ENCODE data around the gene MCRIP2. TPM values are rescaled to one million over a fixed set of nuclear protein-coding genes. Genes with fewer than 3 reads are reported as not detected.

The MCRIP2 gene
- total RNA-seq, 6 experiments from 2014 or later, result 48.8 to 130 (median 76.7) TPM

DNA sequence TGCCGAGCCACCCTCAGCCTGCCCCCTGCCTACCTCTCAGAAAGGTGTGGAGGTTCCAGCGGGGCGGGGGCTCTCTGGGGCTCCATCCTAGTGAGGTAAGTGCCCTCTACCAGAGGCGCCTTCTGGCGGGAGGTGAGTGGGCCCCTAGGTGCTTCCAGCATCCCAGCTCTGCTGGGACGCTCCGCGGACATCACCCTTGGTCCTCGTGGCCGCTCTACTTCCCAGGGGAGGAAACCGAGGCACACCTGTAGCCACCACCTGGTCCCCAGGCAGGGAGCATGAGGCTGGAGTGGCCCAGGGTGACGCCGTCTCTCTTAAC, 1.4 kb downstream of the MCRIP2 start:
- Histone ChIP-seq H3K27me3 (no peaks in the 10 kb centered on the region), H3K4me3 (peak overlapping the region; percentile 74 to 93 (median 91)), H3K27ac (peak overlapping the region in 2 of 3 donors; percentile 80 to 92), H3K9me3 (no peaks in the 10 kb centered on the region), H3K4me1 (peaks cover 0 to 50% (median 14%) of the 10 kb centered on the region in 4 donors), H3K36me3 (no peaks in the 10 kb centered on the region)
- ATAC-seq, result no peak
- intact Hi-C loops (cut with DNase I), result no loop called here
- no peak for DNase-seq
- no CpG with 5 or more reads among the region's 13 CpGs for WGBS (ENCODE audit: insufficient coverage, low coverage, low lambda C conversion rate, missing lambda C conversion rate)
- TF ChIP-seq POLR2A (IDR thresholded peaks at IDR 0.05), result no peak

- Histone ChIP-seq H3K27ac (peak overlapping the region in 1 of 3 donors; percentile 22), H3K4me1 (peaks cover 0 to 50% (median 14%) of the 10 kb centered on the region in 4 donors)
- intact Hi-C loops (cut with DNase I), result no loop called here
Observed at GRCh38 chr16:644556-644955, 2.9 kb downstream of the MCRIP2 start.

DNA sequence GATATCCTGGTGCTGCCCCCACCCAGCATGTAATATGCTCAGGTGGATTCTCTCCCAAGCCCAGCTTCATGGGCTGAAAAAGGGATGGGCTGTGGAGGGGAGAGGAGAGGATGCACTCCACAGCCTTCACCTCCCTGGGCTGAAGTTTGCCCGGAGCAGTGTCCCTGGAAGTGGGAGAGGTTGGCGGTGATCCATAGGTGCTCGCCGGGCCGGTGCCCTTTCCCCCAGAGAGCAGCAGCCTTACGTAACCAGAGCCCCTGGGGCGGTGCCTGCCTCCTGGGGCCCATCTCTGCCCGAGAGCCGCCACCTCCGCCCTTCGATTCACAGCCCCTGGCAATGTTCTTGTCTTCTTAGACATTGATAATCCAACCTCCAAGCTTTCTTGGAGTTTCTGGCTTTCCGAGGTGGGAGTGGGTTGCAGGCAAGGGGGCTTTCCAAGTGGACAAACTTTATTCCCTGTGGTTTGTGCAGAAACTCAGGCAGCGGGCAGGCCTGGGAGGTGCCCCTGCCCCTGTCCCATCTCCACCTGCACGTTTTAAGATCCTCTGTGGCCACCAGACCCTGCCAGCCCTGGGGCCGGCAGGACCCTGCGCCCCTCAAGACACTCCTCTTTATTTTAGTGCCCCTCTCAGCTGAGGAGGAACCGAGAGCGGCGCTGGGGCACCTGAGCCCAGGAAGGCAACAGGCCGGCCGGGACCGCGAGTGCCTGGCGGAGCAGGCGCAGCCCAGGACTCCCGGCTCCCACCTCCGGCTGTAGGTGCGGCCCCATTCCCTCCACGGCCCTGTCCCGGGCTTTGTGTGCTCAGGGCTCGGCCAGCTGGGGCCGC, 4.4 kb downstream of the MCRIP2 start:
- Histone ChIP-seq H3K27ac (peak overlapping the region in 2 of 3 donors; percentile 86 to 94), H3K27me3 (no peaks in the 10 kb centered on the region), H3K36me3 (no peaks in the 10 kb centered on the region), H3K4me1 (peaks cover 0 to 50% (median 17%) of the 10 kb centered on the region in 4 donors), H3K9me3 (no peaks in the 10 kb centered on the region), H3K4me3 (peak overlapping the region; percentile 9 to 88 (median 72))
- ATAC-seq (peak; percentile 13 to 41 (median 36)), DNase-seq (peak; percentile 87 to 94 (median 88))
- intact Hi-C loops (cut with DNase I), result no loop called here
- WGBS (ENCODE audit: insufficient coverage, low coverage, low lambda C conversion rate, missing lambda C conversion rate), result 21% methylated on average over 10 of the region's 32 CpGs
- TF ChIP-seq CTCF (IDR thresholded peaks at IDR 0.05) (no peak), POLR2A (IDR thresholded peaks at IDR 0.05) (no peak)

More at GRCh38 chr16:644556-644955, 2.9 kb downstream of the MCRIP2 start:
- no peak for DNase-seq
- no peak for ATAC-seq
- H3K27me3 ChIP-seq, result no peaks in the 10 kb centered on the region
- H3K9me3 ChIP-seq, result no peaks in the 10 kb centered on the region
- no peaks in the 10 kb centered on the region for H3K36me3 ChIP-seq
- TF ChIP-seq POLR2A (IDR thresholded peaks at IDR 0.05) (no peak), CTCF (IDR thresholded peaks at IDR 0.05) (no peak)
- WGBS (ENCODE audit: insufficient coverage, low coverage, low lambda C conversion rate, missing lambda C conversion rate), result 79% methylated on average over 5 of the region's 12 CpGs
- no peak overlapping the region for H3K4me3 ChIP-seq

GRCh38 chr16:646679-647172, 5.1 kb downstream of the MCRIP2 start:
- H3K9me3 ChIP-seq, result no peaks in the 10 kb centered on the region
- ATAC-seq (no peak), DNase-seq (no peak)
- TF ChIP-seq POLR2A (IDR thresholded peaks at IDR 0.05) (no peak), CTCF (IDR thresholded peaks at IDR 0.05) (no peak)
- peak overlapping the region in 2 of 3 donors; percentile 72 to 88 for H3K4me3 ChIP-seq
- intact Hi-C loops (cut with DNase I), result no loop called here
- no peaks in the 10 kb centered on the region for H3K27me3 ChIP-seq
- WGBS (ENCODE audit: insufficient coverage, low coverage, low lambda C conversion rate, missing lambda C conversion rate), result 43% methylated on average over 8 of the region's 22 CpGs
- H3K27ac ChIP-seq, result peak overlapping the region in 2 of 3 donors; percentile 86 to 94
- H3K36me3 ChIP-seq, result no peaks in the 10 kb centered on the region
- H3K4me1 ChIP-seq, result peaks cover 0 to 50% (median 17%) of the 10 kb centered on the region in 4 donors

Data from right lobe of liver (tissue), 6 donors.